ENCODE results near the gene FAM120B.

- TF ChIP-seq CTCF (IDR thresholded peaks at IDR 0.05; ENCODE audit: borderline replicate concordance, extremely low read depth, low read length, poor library complexity, severe bottlenecking) = no peak
- TF ChIP-seq EZH2 (IDR thresholded peaks at IDR 0.05; ENCODE audit: borderline replicate concordance, low read depth, low read length, severe bottlenecking) = no peak
Measured at GRCh38 chr6:170445487-170445886, 138.9 kb downstream of the FAM120B start.
